HEK293 (cell line): ENCODE data around the gene IL1RN.

ENCODE experiments used
- CTCF ChIA-PET: fragments of 350-600 bp; formaldehyde crosslinking; extraction: SDS; loops from one replicate; lab custom pipeline; 2021; ENCODE audit warnings: antibody characterized with exemption; lab: Yijun Ruan, JAX
- POLR2A ChIA-PET: fragments of 300-600 bp; formaldehyde crosslinking; extraction: SDS; loops from one replicate; lab custom pipeline; 2020; ENCODE audit warnings: antibody characterized with exemption, inconsistent platforms; lab: Yijun Ruan, JAX
- H3K27ac ChIP-seq: fragments of 200-500 bp; sonication (Bioruptor generic); 2 replicates; pipeline ENCODE4 v1.5.1; 2014; ENCODE audit warnings: low read depth, low read length, control low read depth, inconsistent platforms; ENCODE audit errors: extremely low read depth
- H3K36me3 ChIP-seq, 2 experiments: fragments of 200-500 bp in 1 of 2; sonication (Bioruptor generic) in 1 of 2; 1 replicate in 1 of 2; 2 replicates in 1 of 2; pipeline ENCODE4 v1.5.1; 2014 to 2017; ENCODE audit warnings: inconsistent platforms in 2 of 2, low read length in 2 of 2; ENCODE audit not compliant: control insufficient read depth in 2 of 2, insufficient read depth in 1 of 2
- H3K4me1 ChIP-seq: fragments of 200-500 bp; sonication (Bioruptor generic); 2 replicates; pipeline ENCODE4 v1.5.1; 2014; ENCODE audit warnings: mild to moderate bottlenecking, low read length, inconsistent platforms; ENCODE audit not compliant: control insufficient read depth, insufficient read depth
- H3K4me3 ChIP-seq: 2 replicates; pipeline ENCODE4 v1.5.1; 2011; ENCODE audit warnings: low read depth, mild to moderate bottlenecking, control low read depth, low read length, moderate library complexity
- H3K9me3 ChIP-seq: fragments of 200-500 bp; sonication (Bioruptor generic); 2 replicates; pipeline ENCODE4 v1.5.1; 2014; ENCODE audit warnings: low read depth, low read length, inconsistent platforms; ENCODE audit not compliant: control insufficient read depth, insufficient read depth
- GLIS1 ChIP-seq: fragments of 450-650 bp; formaldehyde crosslinking; IDR thresholded peaks from 2 replicates; pipeline ENCODE4 v1.5.1; 2016; ENCODE audit warnings: missing biosample characterization, missing genetic modification characterization
- KLF1 ChIP-seq: fragments of 450-650 bp; formaldehyde crosslinking; IDR thresholded peaks from 2 replicates; pipeline ENCODE4 v1.5.1; 2016; ENCODE audit warnings: missing biosample characterization, missing genetic modification characterization
- MEIS1 ChIP-seq: sonication (generic); formaldehyde crosslinking; IDR thresholded peaks from 2 replicates; pipeline ENCODE4 v1.8.1; 2022; ENCODE audit warnings: missing genetic modification reagents, mild to moderate bottlenecking, borderline replicate concordance
- SCRT2 ChIP-seq: fragments of 450-650 bp; formaldehyde crosslinking; IDR thresholded peaks from 2 replicates; pipeline ENCODE4 v1.5.1; 2016; ENCODE audit warnings: missing biosample characterization, missing genetic modification characterization
- ZBTB8A ChIP-seq: fragments of 450-650 bp; formaldehyde crosslinking; IDR thresholded peaks from 2 replicates; pipeline ENCODE4 v1.5.1; 2016; ENCODE audit warnings: missing biosample characterization, missing genetic modification characterization
- ZNF114 ChIP-seq: fragments of 450-650 bp; formaldehyde crosslinking; IDR thresholded peaks from 2 replicates; pipeline ENCODE4 v1.5.0; 2017; ENCODE audit warnings: missing biosample characterization, missing genetic modification characterization
- ZNF121 ChIP-seq: fragments of 450-650 bp; formaldehyde crosslinking; IDR thresholded peaks from 2 replicates; pipeline ENCODE4 v1.5.1; 2016; ENCODE audit warnings: missing biosample characterization, missing genetic modification characterization
- ZNF138 ChIP-seq: fragments of 450-650 bp; formaldehyde crosslinking; IDR thresholded peaks from 2 replicates; pipeline ENCODE4 v1.5.1; 2016; ENCODE audit warnings: missing biosample characterization, missing genetic modification characterization, borderline replicate concordance
- ZNF174 ChIP-seq: fragments of 450-650 bp; formaldehyde crosslinking; IDR thresholded peaks from 2 replicates; pipeline ENCODE4 v1.5.0; 2017; ENCODE audit warnings: missing biosample characterization, mild to moderate bottlenecking, missing genetic modification characterization
- ZNF23 ChIP-seq: fragments of 450-650 bp; formaldehyde crosslinking; IDR thresholded peaks from 2 replicates; pipeline ENCODE4 v1.5.1; 2016; ENCODE audit warnings: missing biosample characterization, missing genetic modification characterization, borderline replicate concordance
- ZNF416 ChIP-seq: fragments of 450-650 bp; formaldehyde crosslinking; IDR thresholded peaks from 2 replicates; pipeline ENCODE4 v1.5.1; 2016; ENCODE audit warnings: missing biosample characterization, missing genetic modification characterization
- ZNF433 ChIP-seq: fragments of 450-650 bp; formaldehyde crosslinking; IDR thresholded peaks from 2 replicates; pipeline ENCODE4 v1.5.1; 2016; ENCODE audit warnings: missing biosample characterization, missing genetic modification characterization, low read depth
- ZNF529 ChIP-seq: fragments of 450-650 bp; formaldehyde crosslinking; IDR thresholded peaks from 2 replicates; pipeline ENCODE4 v1.5.1; 2017; ENCODE audit warnings: missing genetic modification characterization, missing biosample characterization; ENCODE audit not compliant: insufficient replicate concordance
- ZNF596 ChIP-seq: fragments of 450-650 bp; IDR thresholded peaks from 2 replicates; pipeline ENCODE4 v1.5.0; 2018; ENCODE audit warnings: missing biosample characterization, mild to moderate bottlenecking, missing genetic modification characterization, moderate library complexity
- ZNF623 ChIP-seq: fragments of 450-650 bp; formaldehyde crosslinking; IDR thresholded peaks from 2 replicates; pipeline ENCODE4 v1.5.1; 2016; ENCODE audit warnings: missing biosample characterization, missing genetic modification characterization
- ZNF747 ChIP-seq: fragments of 450-650 bp; formaldehyde crosslinking; IDR thresholded peaks from 2 replicates; pipeline ENCODE4 v1.5.1; 2016; ENCODE audit warnings: missing biosample characterization, missing genetic modification characterization
- ZNF777 ChIP-seq: fragments of 450-650 bp; formaldehyde crosslinking; IDR thresholded peaks from 2 replicates; pipeline ENCODE4 v1.5.1; 2017; ENCODE audit warnings: missing biosample characterization, missing genetic modification characterization, borderline replicate concordance
- ZSCAN23 ChIP-seq: fragments of 450-650 bp; formaldehyde crosslinking; IDR thresholded peaks from 2 replicates; pipeline ENCODE4 v1.5.1; 2016; ENCODE audit warnings: missing biosample characterization, missing genetic modification characterization
- TF ChIP-seq, protein P1 (sequence below): fragments of 450-650 bp; formaldehyde crosslinking; IDR thresholded peaks from 2 replicates; pipeline ENCODE4 v1.5.1; 2016; ENCODE audit warnings: missing biosample characterization, missing genetic modification characterization, borderline replicate concordance
- TF ChIP-seq, protein P2 (sequence below): fragments of 450-650 bp; IDR thresholded peaks from 2 replicates; pipeline ENCODE4 v1.5.1; 2018; ENCODE audit warnings: missing biosample characterization, missing genetic modification characterization
- TF ChIP-seq, protein P3 (sequence below): fragments of 450-650 bp; formaldehyde crosslinking; IDR thresholded peaks from 2 replicates; pipeline ENCODE4 v1.5.1; 2016; ENCODE audit warnings: missing biosample characterization, missing genetic modification characterization
- TF ChIP-seq, protein P4 (sequence below): fragments of 450-650 bp; formaldehyde crosslinking; conservative IDR thresholded peaks from 2 replicates; pipeline ENCODE4 v1.5.1; 2016; ENCODE audit warnings: low read depth, missing biosample characterization, missing genetic modification characterization

IL1RN gene

DNA sequence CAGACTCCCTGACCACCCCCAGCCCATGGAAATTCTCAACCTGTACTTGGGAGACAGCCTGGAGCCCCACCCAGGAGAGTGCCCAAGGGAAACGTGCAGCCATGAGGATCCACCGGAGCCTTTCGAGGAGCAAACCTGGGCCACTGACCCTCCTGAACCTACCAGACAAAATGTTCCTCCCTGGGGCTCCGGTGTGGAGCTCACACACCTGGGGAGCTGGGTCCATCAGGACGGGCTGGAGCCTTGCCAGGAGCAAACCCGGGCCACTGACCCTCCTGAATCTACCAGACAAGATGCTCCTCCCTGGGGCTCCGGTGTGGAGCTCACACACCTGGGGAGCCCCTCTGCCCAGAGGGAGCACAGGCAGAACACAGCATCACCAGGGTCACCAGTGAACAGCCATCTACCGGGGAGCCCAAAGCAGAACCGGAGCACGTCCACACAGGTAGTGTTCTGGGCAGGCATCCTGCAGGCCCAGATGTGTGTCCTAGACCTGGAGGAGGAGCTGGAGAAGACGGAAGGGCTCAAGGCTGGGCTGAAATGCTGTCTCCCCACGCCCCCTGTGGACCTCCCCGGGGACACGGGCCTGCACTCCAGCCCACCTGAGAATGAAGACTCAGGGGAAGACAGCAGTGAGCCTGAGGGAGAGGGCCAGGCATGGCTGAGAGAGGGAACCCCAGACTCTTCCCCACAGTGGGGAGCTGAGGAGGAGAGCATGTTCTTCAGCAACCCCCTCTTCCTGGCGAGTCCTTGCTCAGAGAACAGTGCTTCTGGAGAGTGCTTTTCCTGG, 55.3 kb downstream of the IL1RN start (continued):
- TF ChIP-seq, protein P1, sequence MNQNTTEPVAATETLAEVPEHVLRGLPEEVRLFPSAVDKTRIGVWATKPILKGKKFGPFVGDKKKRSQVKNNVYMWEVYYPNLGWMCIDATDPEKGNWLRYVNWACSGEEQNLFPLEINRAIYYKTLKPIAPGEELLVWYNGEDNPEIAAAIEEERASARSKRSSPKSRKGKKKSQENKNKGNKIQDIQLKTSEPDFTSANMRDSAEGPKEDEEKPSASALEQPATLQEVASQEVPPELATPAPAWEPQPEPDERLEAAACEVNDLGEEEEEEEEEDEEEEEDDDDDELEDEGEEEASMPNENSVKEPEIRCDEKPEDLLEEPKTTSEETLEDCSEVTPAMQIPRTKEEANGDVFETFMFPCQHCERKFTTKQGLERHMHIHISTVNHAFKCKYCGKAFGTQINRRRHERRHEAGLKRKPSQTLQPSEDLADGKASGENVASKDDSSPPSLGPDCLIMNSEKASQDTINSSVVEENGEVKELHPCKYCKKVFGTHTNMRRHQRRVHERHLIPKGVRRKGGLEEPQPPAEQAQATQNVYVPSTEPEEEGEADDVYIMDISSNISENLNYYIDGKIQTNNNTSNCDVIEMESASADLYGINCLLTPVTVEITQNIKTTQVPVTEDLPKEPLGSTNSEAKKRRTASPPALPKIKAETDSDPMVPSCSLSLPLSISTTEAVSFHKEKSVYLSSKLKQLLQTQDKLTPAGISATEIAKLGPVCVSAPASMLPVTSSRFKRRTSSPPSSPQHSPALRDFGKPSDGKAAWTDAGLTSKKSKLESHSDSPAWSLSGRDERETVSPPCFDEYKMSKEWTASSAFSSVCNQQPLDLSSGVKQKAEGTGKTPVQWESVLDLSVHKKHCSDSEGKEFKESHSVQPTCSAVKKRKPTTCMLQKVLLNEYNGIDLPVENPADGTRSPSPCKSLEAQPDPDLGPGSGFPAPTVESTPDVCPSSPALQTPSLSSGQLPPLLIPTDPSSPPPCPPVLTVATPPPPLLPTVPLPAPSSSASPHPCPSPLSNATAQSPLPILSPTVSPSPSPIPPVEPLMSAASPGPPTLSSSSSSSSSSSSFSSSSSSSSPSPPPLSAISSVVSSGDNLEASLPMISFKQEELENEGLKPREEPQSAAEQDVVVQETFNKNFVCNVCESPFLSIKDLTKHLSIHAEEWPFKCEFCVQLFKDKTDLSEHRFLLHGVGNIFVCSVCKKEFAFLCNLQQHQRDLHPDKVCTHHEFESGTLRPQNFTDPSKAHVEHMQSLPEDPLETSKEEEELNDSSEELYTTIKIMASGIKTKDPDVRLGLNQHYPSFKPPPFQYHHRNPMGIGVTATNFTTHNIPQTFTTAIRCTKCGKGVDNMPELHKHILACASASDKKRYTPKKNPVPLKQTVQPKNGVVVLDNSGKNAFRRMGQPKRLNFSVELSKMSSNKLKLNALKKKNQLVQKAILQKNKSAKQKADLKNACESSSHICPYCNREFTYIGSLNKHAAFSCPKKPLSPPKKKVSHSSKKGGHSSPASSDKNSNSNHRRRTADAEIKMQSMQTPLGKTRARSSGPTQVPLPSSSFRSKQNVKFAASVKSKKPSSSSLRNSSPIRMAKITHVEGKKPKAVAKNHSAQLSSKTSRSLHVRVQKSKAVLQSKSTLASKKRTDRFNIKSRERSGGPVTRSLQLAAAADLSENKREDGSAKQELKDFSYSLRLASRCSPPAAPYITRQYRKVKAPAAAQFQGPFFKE (tag by site-specific recombination) = no peak
- TF ChIP-seq GLIS1 (tag by site-specific recombination) (no peak), KLF1 (tag by site-specific recombination) (no peak), ZNF777 (no peak), ZNF623 (no peak), ZNF23 (tag by site-specific recombination) (no peak), ZNF416 (tag by site-specific recombination) (no peak), ZNF138 (tag by site-specific recombination) (no peak), ZNF121 (tag by site-specific recombination) (no peak), MEIS1 (CRISPR knock-in tag) (no peak), ZNF747 (tag by site-specific recombination) (no peak), ZNF433 (tag by site-specific recombination) (no peak), ZNF596 (no peak)
- TF ChIP-seq, protein P2, sequence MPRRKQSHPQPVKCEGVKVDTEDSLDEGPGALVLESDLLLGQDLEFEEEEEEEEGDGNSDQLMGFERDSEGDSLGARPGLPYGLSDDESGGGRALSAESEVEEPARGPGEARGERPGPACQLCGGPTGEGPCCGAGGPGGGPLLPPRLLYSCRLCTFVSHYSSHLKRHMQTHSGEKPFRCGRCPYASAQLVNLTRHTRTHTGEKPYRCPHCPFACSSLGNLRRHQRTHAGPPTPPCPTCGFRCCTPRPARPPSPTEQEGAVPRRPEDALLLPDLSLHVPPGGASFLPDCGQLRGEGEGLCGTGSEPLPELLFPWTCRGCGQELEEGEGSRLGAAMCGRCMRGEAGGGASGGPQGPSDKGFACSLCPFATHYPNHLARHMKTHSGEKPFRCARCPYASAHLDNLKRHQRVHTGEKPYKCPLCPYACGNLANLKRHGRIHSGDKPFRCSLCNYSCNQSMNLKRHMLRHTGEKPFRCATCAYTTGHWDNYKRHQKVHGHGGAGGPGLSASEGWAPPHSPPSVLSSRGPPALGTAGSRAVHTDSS (tag by site-specific recombination) = no peak

DNA sequence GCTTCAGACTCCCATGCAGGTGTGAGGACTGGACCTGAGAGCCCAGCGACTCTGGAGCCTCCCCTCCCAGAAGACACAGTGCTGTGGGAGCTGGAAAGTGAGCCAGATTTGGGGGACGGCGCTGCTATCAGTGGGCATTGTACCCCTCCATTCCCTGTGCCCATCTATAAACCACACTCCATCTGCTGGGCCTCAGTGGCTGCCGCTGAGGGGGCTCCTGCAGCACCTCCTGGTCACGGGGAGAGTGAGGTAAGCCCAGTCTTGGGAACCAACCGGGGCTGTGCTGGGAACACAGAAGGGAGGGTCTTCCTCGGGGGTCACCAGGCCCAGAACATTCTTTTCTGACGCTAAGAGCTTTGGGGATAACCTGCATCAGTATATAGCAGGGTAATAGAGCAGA, 55.9 kb downstream of the IL1RN start:
- ChIA-PET POLR2A (no interaction called here), CTCF (interaction anchor here (1.0 to 1.5 kb wide), 2 partner anchors 16 to 44 kb away, joined by 3 to 13 read pairs; no protein-coding TSS in a partner anchor)
- Histone ChIP-seq H3K4me3 (no peak overlapping the region), H3K36me3 (no peaks in the 10 kb centered on the region), H3K27ac (no peak overlapping the region), H3K4me1 (no peaks in the 10 kb centered on the region), H3K9me3 (no peaks in the 10 kb centered on the region)
- TF ChIP-seq, protein P3, sequence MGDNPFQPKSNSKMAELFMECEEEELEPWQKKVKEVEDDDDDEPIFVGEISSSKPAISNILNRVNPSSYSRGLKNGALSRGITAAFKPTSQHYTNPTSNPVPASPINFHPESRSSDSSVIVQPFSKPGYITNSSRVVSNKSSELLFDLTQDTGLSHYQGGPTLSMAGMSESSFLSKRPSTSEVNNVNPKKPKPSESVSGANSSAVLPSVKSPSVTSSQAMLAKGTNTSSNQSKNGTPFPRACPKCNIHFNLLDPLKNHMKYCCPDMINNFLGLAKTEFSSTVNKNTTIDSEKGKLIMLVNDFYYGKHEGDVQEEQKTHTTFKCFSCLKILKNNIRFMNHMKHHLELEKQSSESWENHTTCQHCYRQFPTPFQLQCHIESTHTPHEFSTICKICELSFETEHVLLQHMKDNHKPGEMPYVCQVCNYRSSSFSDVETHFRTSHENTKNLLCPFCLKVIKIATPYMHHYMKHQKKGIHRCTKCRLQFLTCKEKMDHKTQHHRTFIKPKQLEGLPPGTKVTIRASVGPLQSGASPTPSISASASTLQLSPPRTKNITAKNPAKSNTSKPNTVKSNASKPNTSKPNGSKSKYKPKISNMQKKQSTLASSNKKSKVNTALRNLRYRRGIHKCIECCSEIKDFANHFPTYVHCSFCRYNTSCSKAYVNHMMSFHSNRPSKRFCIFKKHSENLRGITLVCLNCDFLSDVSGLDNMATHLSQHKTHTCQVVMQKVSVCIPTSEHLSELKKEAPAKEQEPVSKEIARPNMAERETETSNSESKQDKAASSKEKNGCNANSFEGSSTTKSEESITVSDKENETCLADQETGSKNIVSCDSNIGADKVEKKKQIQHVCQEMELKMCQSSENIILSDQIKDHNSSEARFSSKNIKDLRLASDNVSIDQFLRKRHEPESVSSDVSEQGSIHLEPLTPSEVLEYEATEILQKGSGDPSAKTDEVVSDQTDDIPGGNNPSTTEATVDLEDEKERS (tag by site-specific recombination) = no peak
- TF ChIP-seq ZSCAN23 (tag by site-specific recombination) (no peak), SCRT2 (tag by site-specific recombination) (no peak), ZNF174 (tag by site-specific recombination) (no peak), ZNF529 (tag by site-specific recombination) (no peak), ZNF114 (no peak), ZBTB8A (no peak)
- TF ChIP-seq, protein P4, sequence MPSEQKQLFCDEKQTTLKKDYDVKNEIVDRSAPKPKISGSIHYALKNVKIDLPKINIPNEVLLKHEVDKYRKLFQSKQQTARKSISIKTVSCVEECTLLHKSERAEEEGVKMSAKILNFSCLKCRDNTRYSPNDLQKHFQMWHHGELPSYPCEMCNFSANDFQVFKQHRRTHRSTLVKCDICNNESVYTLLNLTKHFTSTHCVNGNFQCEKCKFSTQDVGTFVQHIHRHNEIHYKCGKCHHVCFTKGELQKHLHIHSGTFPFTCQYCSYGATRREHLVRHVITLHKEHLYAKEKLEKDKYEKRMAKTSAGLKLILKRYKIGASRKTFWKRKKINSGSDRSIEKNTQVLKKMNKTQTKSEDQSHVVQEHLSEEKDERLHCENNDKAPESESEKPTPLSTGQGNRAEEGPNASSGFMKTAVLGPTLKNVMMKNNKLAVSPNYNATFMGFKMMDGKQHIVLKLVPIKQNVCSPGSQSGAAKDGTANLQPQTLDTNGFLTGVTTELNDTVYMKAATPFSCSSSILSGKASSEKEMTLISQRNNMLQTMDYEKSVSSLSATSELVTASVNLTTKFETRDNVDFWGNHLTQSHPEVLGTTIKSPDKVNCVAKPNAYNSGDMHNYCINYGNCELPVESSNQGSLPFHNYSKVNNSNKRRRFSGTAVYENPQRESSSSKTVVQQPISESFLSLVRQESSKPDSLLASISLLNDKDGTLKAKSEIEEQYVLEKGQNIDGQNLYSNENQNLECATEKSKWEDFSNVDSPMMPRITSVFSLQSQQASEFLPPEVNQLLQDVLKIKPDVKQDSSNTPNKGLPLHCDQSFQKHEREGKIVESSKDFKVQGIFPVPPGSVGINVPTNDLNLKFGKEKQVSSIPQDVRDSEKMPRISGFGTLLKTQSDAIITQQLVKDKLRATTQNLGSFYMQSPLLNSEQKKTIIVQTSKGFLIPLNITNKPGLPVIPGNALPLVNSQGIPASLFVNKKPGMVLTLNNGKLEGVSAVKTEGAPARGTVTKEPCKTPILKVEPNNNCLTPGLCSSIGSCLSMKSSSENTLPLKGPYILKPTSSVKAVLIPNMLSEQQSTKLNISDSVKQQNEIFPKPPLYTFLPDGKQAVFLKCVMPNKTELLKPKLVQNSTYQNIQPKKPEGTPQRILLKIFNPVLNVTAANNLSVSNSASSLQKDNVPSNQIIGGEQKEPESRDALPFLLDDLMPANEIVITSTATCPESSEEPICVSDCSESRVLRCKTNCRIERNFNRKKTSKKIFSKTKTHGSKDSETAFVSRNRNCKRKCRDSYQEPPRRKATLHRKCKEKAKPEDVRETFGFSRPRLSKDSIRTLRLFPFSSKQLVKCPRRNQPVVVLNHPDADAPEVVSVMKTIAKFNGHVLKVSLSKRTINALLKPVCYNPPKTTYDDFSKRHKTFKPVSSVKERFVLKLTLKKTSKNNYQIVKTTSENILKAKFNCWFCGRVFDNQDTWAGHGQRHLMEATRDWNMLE (tag by site-specific recombination) = no peak
